Embryonic facial prominence (tissue), 1 donor: Measurements from ENCODE around the gene CCR7.

Source experiments
- DNase-seq: peaks from one replicate; pipeline ENCODE4 v3.0.0-alpha.2; 2016; ENCODE audit errors: extremely low spot score

Gene CCR7, protein sequence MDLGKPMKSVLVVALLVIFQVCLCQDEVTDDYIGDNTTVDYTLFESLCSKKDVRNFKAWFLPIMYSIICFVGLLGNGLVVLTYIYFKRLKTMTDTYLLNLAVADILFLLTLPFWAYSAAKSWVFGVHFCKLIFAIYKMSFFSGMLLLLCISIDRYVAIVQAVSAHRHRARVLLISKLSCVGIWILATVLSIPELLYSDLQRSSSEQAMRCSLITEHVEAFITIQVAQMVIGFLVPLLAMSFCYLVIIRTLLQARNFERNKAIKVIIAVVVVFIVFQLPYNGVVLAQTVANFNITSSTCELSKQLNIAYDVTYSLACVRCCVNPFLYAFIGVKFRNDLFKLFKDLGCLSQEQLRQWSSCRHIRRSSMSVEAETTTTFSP

DNA sequence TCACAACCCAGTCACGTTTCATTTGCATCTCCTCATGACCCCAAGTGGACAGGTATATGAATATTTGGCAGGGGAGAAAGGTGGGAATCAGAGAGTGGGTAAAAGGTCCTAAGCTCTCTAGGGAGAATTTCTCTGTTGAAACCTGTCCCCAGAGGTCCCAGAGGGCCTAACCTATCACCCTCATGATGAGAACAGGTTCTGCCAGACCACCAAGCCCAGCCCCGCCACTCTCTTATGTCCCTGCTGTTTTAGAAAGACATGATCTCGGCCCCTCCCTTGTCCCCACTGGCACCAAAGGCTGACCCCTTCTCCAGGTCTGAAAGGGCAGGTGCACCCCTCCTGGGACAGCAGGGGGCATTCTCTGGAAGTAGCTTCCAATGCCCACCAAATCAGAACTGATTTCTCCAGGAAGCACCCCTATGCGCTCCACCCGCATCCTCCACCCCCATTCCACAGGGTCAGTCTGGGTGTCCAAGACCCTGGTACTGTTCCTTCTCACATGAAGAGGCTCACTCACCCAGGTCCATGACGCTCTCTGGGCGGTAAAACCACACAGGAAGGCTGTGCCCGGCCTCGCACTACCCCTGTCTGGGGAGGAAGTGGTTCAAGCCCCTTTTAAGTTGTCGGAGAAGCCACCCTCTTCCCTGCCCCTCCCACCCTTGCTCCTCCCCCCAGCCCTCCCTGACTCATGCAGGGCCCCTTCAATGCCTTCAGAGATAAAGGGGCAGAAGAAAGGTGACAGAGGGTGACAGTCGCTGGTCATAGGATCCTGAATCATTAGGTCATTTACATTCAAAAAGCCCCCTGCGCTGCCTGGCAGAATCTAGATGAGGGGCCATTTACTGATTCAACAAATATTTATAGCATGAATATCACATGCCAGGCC, at the start of gene CCR7:
Gene CCR7 (minus strand): TSS at position 590 of the 886 bp plus-strand sequence. CDS start 63 bp downstream, at position 527.
- DNase-seq = no peak

DNA sequence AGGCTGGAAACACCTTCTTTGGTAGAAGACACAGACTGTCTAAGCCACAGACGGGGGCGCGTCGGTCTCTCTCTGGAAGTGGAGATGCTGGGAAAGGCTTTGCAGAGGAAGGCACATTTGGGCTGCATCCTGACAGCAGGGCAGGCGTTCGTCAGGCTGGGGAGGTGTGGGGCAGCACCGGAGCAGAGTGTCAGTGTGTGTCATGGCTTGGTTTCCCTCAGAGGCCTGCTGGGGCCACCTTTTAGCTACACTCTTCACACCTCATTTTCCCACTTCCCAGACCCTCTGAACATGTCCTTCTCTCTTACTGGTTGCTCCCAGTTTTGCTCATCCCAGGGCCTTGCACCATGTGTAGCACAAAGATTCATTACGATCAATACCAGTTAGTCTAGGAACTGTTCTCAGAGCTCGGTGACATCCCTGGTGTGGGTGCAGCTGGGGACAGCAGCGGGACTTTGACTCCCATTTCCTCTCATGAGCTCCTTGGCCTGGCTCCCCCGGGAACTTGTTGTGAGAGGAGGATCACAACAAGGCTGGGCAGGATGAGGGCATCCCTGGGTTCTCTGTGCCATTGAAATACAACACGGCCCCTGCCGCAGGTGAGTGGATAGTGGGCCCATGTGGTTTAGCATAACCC, 49.3 kb upstream of the CCR7 start:
- no peak for DNase-seq

DNA sequence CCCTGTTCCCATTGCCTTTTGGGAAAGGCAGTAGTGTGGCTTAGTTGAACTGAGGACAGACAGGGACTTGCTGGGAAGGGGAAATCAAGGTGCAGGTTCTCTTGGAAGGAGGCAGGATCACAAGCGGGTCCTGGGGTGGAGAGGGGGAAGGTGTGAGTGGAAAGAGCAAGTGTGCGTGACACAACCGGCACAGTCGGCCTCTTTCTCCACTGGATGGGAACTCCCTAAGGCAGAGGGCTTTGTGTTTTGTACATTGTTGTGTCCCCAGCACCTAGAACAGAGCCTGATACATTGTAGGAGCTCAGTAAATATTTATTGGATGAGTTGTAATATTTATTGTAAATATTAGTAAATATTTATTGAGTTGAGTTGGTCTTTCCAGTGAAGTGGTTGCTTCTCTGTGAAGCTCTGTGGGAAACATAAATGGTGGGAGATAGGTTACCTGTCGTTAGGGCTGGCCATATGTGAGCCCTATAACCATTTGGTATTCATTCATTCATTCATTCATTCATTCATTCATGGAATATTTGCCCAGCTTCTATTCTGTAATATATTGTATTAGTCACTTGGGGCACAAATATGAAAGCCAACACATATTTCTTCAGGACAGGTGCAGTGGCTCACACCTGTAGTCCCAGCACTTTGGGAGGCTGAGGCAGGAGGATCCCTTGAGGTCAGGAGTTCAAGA, 48.3 kb upstream of the CCR7 start:
- DNase-seq = no peak

DNA sequence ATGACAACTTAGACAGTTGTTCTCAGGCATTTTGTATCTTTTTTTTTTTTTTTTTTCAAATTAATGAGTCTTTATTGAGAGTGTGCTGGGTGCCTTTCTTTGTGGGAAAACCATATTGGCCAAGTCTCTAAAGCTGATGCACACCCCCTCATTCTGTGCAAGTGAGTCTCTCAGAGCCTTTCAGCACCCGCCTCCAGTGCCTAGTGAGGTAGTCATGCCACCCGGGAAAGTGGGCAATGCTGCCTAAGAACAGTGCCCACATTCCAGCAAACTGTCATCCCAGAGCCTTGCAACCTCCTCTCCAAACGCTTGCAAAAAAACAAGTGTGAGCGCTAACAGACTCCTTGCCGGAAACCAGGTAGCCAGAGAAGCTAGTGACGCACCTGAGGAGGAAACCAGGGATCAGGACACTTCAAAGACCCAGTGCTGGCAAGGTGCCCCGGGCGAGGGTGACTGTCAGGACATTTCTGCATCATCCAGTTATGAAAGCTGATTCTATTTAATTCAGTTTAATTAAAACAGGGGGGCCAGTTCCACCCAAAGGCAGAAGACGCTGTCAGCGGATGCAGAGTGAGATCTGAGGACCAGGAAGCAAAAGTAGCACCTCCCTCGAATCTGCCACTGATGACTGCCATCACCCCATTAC, 47.5 kb upstream of the CCR7 start:
- DNase-seq = no peak

DNA sequence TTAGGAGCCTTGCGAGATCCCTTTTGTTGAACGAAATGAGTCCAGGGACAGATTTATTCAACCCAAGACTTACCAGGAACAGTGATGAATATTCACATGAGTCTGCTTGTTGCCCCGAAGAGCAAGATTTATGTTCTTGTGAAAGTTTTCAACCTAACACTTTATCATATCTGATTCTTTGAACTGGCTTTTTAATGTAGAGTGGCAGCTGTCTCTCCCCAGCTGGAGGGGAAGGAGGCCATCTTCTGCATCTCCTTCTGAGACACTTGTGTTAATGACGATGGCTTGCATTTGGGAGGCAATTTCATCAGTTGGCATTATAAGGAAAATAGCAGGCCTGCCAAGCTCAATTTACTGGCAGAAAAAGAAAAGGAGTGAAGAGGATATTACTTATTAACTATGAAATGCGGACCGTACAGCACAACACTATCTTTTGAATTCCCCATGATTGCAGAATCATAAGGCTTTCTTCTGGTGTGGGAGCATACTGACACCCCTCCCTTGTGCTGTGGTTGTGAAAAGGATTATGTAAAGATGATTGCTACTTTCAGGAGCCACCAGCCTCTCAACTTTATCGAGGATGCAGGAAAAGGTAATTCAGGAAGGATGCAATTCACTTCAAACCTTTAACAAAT, 46.7 kb upstream of the CCR7 start:
- no peak for DNase-seq

DNA sequence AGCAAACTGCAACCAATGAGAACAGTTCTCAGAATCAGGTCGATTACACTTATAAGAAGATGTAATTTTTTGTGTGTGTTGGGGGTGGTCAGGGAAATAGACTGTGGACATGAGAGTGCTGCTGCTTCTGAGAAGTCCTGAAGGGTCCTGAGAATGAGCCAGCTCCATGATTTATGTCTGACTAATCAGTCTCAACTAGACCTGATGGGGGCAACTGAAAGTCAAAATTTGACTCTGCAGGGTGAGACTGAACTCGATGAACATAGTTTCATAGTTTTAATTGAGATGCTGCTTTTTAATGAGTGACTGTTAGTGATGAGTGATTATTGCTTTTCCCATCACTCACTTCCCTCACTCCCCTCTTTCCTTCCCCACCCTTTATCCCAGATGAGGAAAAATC, 45.1 kb upstream of the CCR7 start:
- no peak for DNase-seq

DNA sequence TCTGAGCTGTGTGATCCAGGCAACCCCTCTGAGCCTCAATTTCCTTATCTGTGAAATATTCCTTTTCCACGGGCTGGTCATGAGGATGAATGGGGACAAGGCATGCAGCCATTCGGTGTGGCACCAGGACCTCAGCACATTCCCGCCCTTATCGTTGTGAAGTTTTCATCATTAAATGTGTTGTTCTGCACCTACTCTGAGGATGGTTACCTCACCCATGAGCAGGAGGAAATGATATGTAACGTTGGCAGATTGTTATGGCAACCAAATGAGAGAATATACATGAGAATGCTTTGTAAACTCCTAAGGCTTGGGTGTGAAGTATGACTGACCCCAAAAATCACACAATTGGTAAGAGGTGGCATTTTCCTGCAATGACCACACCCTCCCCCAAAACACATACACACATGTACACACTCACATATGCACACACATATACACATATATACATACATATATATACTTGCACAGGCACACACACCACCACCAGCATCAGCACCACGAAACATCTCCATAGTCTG, 42.8 kb upstream of the CCR7 start:
- no peak for DNase-seq

DNA sequence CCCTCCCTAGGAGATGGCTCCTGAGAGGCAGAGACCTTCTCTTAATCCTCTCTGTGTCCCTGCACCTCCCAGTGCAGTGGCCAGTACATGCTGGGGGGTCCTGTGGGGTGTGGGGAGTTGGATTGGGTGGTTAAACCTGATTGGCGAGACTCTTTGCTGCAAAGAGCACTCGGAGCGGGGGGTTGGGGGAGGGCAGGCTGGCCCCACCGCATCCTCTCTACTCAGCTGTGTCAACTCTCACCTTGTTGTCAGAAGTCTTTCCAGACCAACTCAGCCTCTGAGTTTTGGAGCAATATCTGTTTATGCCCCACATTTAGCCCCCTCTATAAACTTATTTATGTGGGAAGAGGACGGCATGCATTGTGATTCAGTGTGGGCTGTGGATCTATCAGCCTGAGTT, 42.4 kb upstream of the CCR7 start:
- no peak for DNase-seq

DNA sequence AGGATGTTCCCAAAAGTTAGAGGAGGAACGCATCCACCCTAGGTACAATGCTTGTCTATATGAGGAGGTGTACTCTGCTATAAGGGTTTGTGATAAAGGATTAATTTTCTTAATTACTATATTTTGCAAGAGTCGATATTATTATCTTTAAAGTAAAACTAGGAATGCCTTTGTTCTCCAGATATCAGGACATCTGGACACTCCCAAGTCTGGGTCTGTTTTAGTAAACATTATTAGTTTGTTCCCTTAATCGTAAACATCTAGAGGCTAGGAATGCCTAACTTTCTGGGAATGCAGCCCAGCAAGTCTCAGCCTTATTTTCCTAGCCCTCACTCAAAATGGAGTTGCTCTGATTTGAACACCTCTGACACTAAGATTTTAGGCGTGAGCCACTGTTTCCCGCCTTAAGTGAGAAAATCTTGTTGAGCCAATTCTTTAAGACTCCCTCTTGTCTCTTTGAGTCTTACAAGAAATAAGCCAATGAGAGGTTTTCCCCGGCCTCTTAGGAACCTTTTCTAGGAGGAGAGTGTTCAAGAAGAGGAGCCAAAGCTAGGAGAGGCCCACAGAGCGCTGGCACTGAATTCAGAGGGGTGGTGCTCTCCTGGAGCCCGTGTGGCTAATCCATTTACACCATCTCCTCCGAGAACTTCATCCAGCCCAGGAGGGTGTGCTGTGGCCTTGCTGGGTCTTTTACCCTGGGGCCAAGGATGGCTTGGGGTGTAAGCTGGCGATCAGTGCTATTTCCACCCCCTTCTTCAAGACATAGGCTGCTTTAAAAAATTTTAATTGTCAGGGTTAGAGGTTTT, 41.5 kb upstream of the CCR7 start:
- no peak for DNase-seq

DNA sequence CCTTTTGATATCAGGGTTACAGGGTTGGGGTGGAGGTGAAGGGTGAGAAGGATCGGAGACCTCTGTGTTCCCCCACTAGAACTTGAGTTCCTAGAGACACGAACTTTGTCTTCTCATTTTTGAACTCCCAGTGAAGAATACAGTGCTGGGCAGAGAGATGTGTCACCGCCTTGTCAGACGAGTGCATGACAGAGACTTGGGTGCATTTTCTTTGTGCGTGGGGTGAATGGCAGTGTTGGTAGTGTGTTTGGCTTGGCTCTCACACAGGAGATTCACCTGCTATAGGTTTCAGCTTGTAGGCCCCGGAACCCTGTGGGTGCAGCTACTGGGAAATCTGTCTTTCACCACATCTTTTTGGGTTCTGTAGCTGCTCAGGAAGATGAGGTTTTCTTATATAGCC, 40.0 kb upstream of the CCR7 start:
- DNase-seq = no peak

DNA sequence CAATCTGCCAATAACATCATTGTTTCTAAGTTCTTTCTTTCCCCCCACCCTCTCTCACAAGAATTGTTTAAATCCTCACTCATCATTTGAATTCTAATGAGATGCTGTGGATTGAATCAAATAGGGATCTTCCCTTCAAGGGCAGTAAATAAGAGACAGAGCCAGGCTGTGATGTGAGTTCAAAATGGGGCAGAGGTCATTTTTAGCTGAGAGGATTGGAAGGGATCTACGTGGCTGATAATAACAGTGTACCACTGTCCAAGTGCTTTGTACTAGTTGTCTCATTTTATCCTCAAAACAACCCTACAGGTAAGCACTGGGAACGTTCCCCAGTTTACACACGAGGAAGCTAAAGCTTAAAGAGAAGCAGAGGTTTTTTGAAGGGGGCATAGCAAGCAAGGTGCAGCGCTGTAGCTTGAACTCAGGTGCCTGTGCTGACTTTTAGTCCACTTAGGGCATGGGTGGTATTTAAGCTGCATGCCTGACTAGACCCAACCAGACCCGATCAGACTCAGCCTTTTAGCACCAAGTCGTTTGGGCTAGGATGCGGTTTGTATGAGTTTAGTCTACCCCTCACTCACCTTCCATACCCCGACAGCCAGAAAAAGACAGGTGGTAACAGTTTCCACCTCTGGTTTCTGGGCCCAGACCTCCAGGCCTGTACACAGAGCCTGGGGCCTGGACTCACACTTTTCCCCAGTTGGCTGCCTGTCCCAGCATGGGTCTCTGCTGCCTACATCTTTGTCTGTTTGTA, 39.2 kb upstream of the CCR7 start:
- no peak for DNase-seq

DNA sequence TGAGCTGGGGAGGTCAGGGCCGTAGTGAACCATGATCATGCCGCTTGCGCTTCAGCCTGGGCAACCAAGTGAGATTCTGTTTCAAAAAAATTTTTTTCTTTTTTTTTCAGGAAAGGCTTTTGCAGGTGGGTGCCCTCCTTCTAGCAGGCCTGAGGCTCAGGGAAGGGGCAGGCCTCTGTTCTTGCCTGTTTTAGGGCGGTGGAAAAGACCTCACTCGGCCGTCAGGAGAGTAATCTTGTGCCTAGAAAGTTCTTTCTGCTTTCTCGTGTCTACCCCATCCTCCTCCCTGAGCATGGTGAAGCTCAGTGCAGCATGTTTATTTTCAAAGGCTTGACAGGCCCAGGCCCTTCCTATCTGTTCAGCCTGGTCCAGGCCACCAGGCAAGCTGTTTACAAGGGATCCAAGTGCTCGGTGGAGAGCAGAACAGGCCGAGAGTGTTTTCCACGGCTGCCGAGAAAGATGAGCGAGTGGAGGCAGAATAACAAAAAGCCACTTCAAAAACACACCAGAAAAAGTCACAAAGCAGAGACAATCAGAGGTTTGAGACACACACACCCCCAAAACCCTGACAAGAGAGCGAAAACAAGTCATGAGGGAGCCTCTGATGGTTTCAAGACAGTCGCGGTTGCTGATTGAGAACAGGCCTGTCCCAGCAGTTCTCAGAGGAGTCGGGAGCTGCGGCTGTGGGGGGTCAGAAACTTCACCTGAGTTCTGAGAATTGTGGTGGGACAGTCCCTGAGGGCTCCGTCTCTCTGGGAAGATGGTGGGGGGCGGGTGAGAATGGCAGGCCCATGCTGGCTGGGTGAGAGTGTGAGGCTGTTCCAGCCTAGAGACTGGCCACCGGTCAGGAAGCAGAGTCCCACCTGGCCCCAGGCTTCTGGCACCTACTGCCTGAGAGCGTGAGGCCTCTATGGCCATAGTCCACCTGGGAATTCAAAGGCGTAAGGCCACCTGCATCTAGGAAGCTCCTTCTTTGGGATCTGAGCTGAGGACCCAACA, 37.5 kb upstream of the CCR7 start:
- DNase-seq = no peak

DNA sequence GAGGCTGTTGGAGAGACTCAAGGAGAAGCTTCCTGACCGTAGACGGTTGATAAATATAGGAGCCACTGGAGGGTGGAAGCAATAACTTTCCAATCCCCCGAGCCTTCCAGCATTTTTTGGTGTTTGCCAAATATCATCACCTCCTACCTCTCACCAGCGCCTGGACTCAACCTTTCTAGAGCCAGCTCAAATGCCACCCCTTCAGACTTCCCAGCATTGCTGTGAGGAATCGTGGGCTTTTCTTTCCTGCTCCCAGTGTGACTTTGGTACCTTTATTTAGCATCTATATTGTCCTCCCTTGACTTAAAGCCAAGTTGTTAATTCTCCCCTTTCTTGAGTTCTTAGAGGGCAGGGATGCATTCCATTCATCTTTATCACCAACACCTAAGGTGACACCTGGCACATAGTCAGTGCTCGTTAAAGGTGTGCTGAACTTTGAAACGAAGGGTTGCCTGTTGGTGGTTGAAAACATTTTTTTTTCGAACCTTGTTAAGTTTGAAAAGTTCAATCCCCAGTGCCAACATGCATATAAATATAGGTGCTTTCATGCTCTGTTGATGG, 35.3 kb upstream of the CCR7 start:
- DNase-seq = no peak

DNA sequence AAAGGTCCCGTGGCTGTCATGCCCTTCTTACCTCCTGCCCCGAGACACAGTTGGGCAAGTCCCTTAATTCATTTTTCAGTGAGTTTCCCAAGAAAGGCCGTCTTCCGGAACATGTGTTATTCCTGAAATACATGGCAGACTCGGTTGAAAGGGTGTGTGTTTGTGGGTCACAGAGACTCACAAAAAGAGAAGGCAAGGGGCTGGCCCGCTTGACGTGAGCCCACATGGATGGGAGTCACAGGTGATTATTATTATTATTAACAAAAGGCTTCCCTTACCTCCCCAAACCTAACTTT, 34.1 kb upstream of the CCR7 start:
- no peak for DNase-seq

DNA sequence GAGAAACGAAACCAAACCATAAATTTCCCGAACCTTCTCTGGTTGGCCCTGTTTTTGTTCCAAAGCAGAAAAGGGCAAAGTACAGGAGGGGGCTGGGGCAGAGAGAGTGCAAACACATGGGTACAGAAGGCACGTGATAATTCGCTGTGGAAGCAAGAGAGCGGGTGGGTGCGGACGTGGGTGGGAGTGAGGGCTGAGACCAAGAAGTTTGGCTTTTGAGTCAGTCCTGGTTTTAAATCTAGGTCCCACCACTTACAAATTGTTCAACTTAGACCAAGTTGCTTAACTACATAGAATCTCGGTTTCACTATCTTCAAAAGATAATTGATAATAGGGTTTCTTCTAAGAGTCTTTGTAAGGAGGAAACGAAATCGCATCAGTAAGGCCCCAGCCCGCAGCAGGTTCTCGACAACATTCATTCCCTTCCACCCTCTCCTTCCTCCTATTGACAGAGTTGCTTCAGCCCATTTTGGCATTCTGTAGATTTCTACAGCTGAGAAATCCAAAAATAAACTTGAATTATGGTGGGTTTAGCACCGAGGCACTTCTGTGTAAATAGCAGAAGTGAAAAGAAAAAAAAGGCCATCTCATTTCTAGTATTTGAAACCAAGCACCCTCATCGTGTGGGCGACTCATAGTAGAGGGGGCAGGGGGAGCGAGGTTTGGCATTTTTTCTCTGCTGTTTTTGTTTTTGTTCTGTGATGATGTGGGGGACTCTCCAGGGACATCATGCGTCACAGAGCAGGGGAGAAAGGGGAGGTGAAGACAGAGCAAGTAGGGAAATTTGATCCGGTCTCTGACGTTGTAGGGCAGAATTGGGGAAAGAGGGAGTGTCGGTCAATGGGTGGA, 33.6 kb upstream of the CCR7 start:
- DNase-seq = no peak

DNA sequence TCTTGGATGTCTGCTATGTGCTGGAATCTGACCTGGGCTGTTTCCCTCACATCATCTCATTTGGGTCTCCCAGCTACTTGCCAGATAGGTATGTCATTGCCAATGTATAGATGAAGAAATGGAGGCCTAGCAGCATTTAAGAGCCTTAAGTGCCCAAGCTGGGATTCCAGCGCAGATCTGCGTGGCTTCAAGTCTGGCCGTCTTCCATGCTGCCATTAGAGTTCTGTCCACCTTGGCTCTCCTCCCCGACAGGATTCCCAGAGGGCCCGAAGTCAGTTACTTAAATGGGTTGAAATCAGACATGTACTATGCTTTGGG, 33.0 kb upstream of the CCR7 start:
- no peak for DNase-seq
